Measurements from ENCODE around the gene ACOT8. TPM values are rescaled to one million over a fixed set of nuclear protein-coding genes. Genes with fewer than 3 reads are reported as not detected.

The ACOT8 gene
- total and polyA plus RNA-seq, 2 of the 8 experiments (the other 6 are each of a cell fraction or from before 2014, with no cell fraction given): 37.6 to 88.8 TPM

DNA sequence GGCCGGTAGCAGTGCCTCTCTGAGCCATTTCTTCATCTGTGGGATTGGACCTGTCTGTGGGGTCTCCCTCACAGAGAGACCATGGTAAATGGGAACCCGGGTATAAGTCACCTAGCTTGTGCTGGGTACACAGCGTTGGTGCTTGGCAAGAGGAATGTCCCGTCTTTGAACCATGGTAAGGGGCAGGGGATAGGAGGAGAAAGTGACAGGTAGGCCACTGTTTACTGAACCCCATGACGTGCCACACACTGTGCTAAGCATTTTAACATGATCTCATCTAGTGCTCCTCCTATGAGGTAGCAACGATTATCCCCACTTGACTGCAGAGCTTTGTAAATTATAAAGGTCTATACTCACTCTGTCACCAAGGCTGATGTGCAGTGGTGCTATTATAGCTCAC, 29.5 kb downstream of the ACOT8 start:
- no peak overlapping the region for H2BK15ac ChIP-seq (ENCODE audit: low read length)
- H3K27ac ChIP-seq (ENCODE audit: low read depth, low read length): no peak overlapping the region
- H2AK5ac ChIP-seq (ENCODE audit: low read depth, low read length): no peak overlapping the region
- no peaks in the 10 kb centered on the region for H3K9me3 ChIP-seq (ENCODE audit: insufficient read depth in 2 of 2, low read depth in 1 of 2, low read length in 1 of 2)
- no peak overlapping the region for H4K8ac ChIP-seq (ENCODE audit: extremely low read depth, insufficient read depth, low read length)
- no peak overlapping the region for H3K4me2 ChIP-seq (ENCODE audit: insufficient read depth in 1 of 2, low read depth in 2 of 2, low read length in 2 of 2)
- H2BK12ac ChIP-seq (ENCODE audit: low read depth, low read length): 0 out of 2 replicates have a peak overlapping the region, but pooled peaks have one; percentile 19
- no peaks in the 10 kb centered on the region for H3K79me2 ChIP-seq (ENCODE audit: control insufficient read depth in 1 of 2, insufficient read depth in 2 of 2, low read length in 2 of 2)
- H3K56ac ChIP-seq (replicated peaks; ENCODE audit: insufficient read length, low read depth, low read length): no peak overlapping the region
- peak overlapping the region; percentile 62; the same call in 1 of the 2 replicates for H2BK20ac ChIP-seq (ENCODE audit: low read length)
- H4K5ac ChIP-seq (ENCODE audit: insufficient read length, low read depth, low read length): no peak overlapping the region
- no peak overlapping the region for H2BK120ac ChIP-seq (replicated peaks; ENCODE audit: low read depth, low read length)
- no peak overlapping the region for H3K18ac ChIP-seq (ENCODE audit: extremely low read depth, low read length)
- H4K20me1 ChIP-seq (replicated peaks in 1 of 2; ENCODE audit: control insufficient read depth in 1 of 2, insufficient read depth in 2 of 2, low read length in 2 of 2): no peaks in the 10 kb centered on the region
- H3K4me3 ChIP-seq (ENCODE audit: extremely low read depth in 1 of 4, insufficient read depth in 2 of 4, low read depth in 3 of 4, low read length in 4 of 4): no peak overlapping the region
- WGBS, 2 experiments (ENCODE audit: extremely low coverage in 1 of 2, insufficient coverage in 1 of 2, insufficient read length in 1 of 2, insufficient replicate concordance in 2 of 2, low coverage in 1 of 2, low lambda C conversion rate in 2 of 2, missing lambda C conversion rate in 1 of 2): 85% methylated on average over 6 of the region's 6 CpGs; no CpG with 5 or more reads in 1 of the 2 experiments
- FAIRE-seq (no peak), DNase-seq (ENCODE audit: low read depth in 1 of 2, low spot score in 2 of 2) (no peak)
- H3K23ac ChIP-seq (ENCODE audit: insufficient read length): no peak overlapping the region
- H3K36me3 ChIP-seq (ENCODE audit: control insufficient read depth in 2 of 4, insufficient read depth in 4 of 4, low read length in 3 of 4): no peaks in the 10 kb centered on the region; a peak in 1 of 8 replicates
- no peaks in the 10 kb centered on the region for H3K79me1 ChIP-seq (ENCODE audit: low read depth, low read length)
- no peak overlapping the region for H2AFZ ChIP-seq (ENCODE audit: low read length)
- H3K4ac ChIP-seq (replicated peaks; ENCODE audit: insufficient read length, low read depth, low read length): no peak overlapping the region
- H3K9ac ChIP-seq (replicated peaks in 1 of 4; ENCODE audit: extremely low read depth in 1 of 4, low read depth in 3 of 4, low read length in 3 of 4): no peak overlapping the region
- ChIA-PET POLR2A (ENCODE audit: partially characterized antibody) (interaction anchor here (1.0 to 11.0 kb wide), 4 partner anchors 13 to 63 kb away, joined by 3 to 96 read pairs (median 4); partner anchors contain the start of gene UBE2C), CTCF (ENCODE audit: partially characterized antibody) (interaction anchor here (1.3 to 2.0 kb wide), 3 partner anchors 12 to 83 kb away, joined by 4 to 5 read pairs (median 5); partner anchors contain the start of gene NEURL2)
- H3K4me1 ChIP-seq (replicated peaks in 1 of 4; ENCODE audit: control insufficient read depth in 3 of 4, insufficient read depth in 4 of 4, low read length in 3 of 4): peaks cover 0 to 12% (median 5%) of the 10 kb centered on the region in 4 experiments; a peak in 6 of 7 replicates
- H4K91ac ChIP-seq (replicated peaks; ENCODE audit: insufficient read length, low read length): peak overlapping the region; percentile 36
- H3K23me2 ChIP-seq (ENCODE audit: low read depth, low read length): peaks cover 2% of the 10 kb centered on the region; the same call in 1 of the 2 replicates
- no peak overlapping the region for H2BK5ac ChIP-seq (ENCODE audit: low read depth, low read length)
- H3K14ac ChIP-seq (ENCODE audit: insufficient read length): no peak overlapping the region
- peaks cover 0 to 12% (median 10%) of the 10 kb centered on the region in 4 experiments; a peak in 4 of 7 replicates for H3K27me3 ChIP-seq (replicated peaks in 1 of 4; ENCODE audit: control insufficient read depth in 3 of 4, extremely low read depth in 1 of 4, insufficient read depth in 3 of 4, low read length in 3 of 4)
- TF ChIP-seq KDM5A (IDR thresholded peaks at IDR 0.05; ENCODE audit: low read length): no peak
- TF ChIP-seq POLR2AphosphoS5 (IDR thresholded peaks at IDR 0.05; ENCODE audit: low read depth, low read length): no peak
- no peak for TF ChIP-seq BCL11A (IDR thresholded peaks at IDR 0.05; ENCODE audit: low read depth in 2 of 2, low read length in 2 of 2)

Measured in H1 (cell line).